ENCODE data around the gene CDK11B. TPM values are rescaled to one million over a fixed set of nuclear protein-coding genes. Genes with fewer than 3 reads are reported as not detected.

Gene CDK11B
- total RNA-seq, 1 donor from 2014 or later = 34.1 TPM

- H3K36me3 Mint-ChIP-seq (ENCODE audit: low read depth) = no peaks in the 10 kb centered on the region
- no peak for DNase-seq (ENCODE audit: low read depth, low spot score)
- no peak for TF ChIP-seq CTCF (conservative IDR thresholded peaks at IDR 0.05)
- H3K9me3 Mint-ChIP-seq = no peaks in the 10 kb centered on the region
- peaks cover 29% of the 10 kb centered on the region for H3K4me1 Mint-ChIP-seq
- H3K4me3 Mint-ChIP-seq = peak overlapping the region; percentile 98
- H3K27ac Mint-ChIP-seq (ENCODE audit: unreplicated experiment) = peak overlapping the region; percentile 96
- no peaks in the 10 kb centered on the region for H3K27me3 Mint-ChIP-seq (ENCODE audit: low read depth)
These were observed 43.9 kb downstream of the CDK11B start for GRCh38 chr1:1614954-1615255.

GRCh38 chr1:1614204-1614953 lies 44.4 kb downstream of the CDK11B start:
- no peaks in the 10 kb centered on the region for H3K27me3 Mint-ChIP-seq (ENCODE audit: low read depth)
- no peak for DNase-seq (ENCODE audit: low read depth, low spot score)
- no peak for TF ChIP-seq CTCF (conservative IDR thresholded peaks at IDR 0.05)
- no peaks in the 10 kb centered on the region for H3K36me3 Mint-ChIP-seq (ENCODE audit: low read depth)
- peak overlapping the region; percentile 96 for H3K27ac Mint-ChIP-seq (ENCODE audit: unreplicated experiment)
- no peaks in the 10 kb centered on the region for H3K9me3 Mint-ChIP-seq
- H3K4me1 Mint-ChIP-seq = peaks cover 29% of the 10 kb centered on the region
- peak overlapping the region; percentile 98 for H3K4me3 Mint-ChIP-seq

- no peak overlapping the region for H3K27ac Mint-ChIP-seq (ENCODE audit: unreplicated experiment)
- TF ChIP-seq CTCF (conservative IDR thresholded peaks at IDR 0.05) = no peak
- H3K27me3 Mint-ChIP-seq (ENCODE audit: low read depth) = no peaks in the 10 kb centered on the region
- H3K4me3 Mint-ChIP-seq = peak overlapping the region; percentile 98
- H3K4me1 Mint-ChIP-seq = peaks cover 29% of the 10 kb centered on the region
- no peak for DNase-seq (ENCODE audit: low read depth, low spot score)
- H3K9me3 Mint-ChIP-seq = no peaks in the 10 kb centered on the region
- H3K36me3 Mint-ChIP-seq (ENCODE audit: low read depth) = no peaks in the 10 kb centered on the region
These were observed 45.2 kb downstream of the CDK11B start for GRCh38 chr1:1613509-1614082.

- H3K4me1 Mint-ChIP-seq = peaks cover 23% of the 10 kb centered on the region
- H3K27me3 Mint-ChIP-seq (ENCODE audit: low read depth) = no peaks in the 10 kb centered on the region
- H3K4me3 Mint-ChIP-seq = peak overlapping the region; percentile 70
- H3K9me3 Mint-ChIP-seq = no peaks in the 10 kb centered on the region
- H3K36me3 Mint-ChIP-seq (ENCODE audit: low read depth) = no peaks in the 10 kb centered on the region
- H3K27ac Mint-ChIP-seq (ENCODE audit: unreplicated experiment) = no peak overlapping the region
- DNase-seq (ENCODE audit: low read depth, low spot score) = no peak
- TF ChIP-seq CTCF (conservative IDR thresholded peaks at IDR 0.05) = no peak
These were observed 46.8 kb downstream of the CDK11B start for GRCh38 chr1:1612104-1612400.

GRCh38 chr1:1610796-1611195 lies 48.0 kb downstream of the CDK11B start:
- no peak for TF ChIP-seq CTCF (conservative IDR thresholded peaks at IDR 0.05)
- H3K27ac Mint-ChIP-seq (ENCODE audit: unreplicated experiment) = no peak overlapping the region
- no peak for DNase-seq (ENCODE audit: low read depth, low spot score)
- no peaks in the 10 kb centered on the region for H3K27me3 Mint-ChIP-seq (ENCODE audit: low read depth)
- H3K4me1 Mint-ChIP-seq = peaks cover 22% of the 10 kb centered on the region
- H3K36me3 Mint-ChIP-seq (ENCODE audit: low read depth) = no peaks in the 10 kb centered on the region
- no peaks in the 10 kb centered on the region for H3K9me3 Mint-ChIP-seq
- peak overlapping the region; percentile 79 for H3K4me3 Mint-ChIP-seq

Data from neural crest cell (in vitro differentiated cells).